GM21390 (cell line): Measurements from ENCODE around the gene ZSCAN1.

Source experiments
- ATAC-seq: cut with Tn5 transposase; IDR thresholded peaks from one replicate; pipeline ENCODE4 v1.9.1; 2021; ENCODE audit not compliant: unreplicated experiment

Gene ZSCAN1

GRCh38 chr19:58038688-58039204, 4.9 kb downstream of the ZSCAN1 start:
- no peak for ATAC-seq

DNA sequence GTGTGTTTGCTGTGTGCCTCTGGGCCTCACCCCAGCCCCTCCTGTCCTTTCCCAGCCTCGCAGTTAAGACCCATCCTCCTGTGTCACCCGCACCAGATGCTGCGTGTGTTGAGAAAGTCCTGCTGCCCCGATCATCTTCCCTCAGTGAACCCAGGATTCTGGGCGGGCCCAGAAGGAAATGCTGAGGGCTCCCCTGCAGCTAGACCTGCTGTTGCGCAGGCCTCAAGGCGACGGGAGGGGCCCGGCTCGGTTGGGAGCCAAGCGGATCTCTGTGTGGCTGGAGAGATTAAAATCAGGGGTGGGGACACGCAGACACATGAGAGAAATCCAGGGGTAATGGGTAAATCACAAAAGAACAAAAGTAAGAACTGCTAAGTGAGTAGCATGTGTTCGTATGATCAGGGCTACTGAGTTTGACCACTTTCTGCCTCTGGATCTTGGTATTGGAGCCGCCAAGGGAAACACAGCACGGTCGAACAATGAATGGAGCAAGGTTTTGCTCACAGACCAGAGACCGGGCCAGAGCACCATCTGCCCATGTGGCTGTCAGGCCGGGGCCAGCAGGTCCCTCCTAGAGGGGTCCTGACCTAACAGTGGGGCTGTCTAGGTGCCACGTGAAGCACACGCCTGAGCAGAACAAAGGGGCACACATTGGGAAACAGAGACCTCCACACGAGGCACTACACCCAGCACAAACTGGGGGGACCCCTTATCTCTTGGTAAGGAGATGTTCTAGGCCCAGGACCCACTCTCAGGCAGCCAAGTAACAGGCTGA, 7.1 kb downstream of the ZSCAN1 start:
- ATAC-seq, result no peak

- ATAC-seq, result no peak
Measured at GRCh38 chr19:58042495-58043340, 8.9 kb downstream of the ZSCAN1 start.

GRCh38 chr19:58044391-58044790, 10.6 kb downstream of the ZSCAN1 start:
- ATAC-seq, result no peak

- no peak for ATAC-seq
Measured at GRCh38 chr19:58044886-58045285, 11.1 kb downstream of the ZSCAN1 start.

DNA sequence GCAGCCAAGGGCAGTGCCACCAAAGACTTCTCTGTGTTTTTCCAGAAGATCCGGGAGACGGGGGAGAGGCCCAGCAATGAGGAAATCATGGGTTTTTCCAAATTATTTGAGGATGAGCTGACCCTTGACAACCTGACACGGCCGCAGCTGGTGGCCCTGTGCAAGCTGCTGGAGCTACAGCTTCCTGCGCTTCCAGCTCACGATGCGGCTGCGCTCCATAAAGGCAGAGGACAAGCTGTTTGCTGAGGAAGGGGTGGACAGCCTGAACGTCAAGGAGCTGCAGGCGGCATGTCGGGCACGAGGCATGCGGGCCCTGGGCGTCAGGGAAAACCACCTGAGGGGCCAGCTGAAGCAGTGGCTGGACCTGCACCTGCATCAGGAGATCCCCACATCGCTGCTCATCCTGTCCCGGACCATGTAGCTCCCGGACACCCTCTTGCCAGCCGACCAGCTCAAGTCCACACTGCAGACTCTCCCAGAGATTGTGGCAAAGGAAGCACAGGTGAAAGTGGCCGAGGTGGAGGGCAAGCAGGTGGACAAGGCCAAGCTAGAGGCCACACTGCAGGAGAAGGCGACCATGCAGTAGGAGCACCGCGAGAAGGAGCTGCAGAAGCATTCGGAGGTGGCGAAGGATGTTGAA, 11.7 kb downstream of the ZSCAN1 start:
- ATAC-seq, result no peak

DNA sequence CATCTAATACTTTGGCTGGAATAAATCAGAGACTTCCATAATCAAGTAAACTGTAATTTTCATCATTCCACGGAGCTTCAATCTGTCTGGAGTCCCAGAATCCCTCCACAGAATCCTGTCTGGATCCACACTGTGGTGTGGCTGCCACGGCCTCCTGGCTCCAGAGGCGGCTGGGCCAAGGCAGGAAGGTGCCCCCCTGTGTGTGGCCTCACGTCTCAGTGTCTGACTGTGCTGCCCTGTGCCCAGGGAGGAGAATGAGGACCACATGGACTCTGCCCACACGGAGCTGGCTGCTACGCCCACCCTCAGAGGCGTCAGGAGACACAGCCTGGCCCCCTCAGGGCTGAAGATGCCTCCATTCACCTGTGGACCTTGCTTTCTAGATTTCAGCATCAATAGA, 13.0 kb downstream of the ZSCAN1 start:
- no peak for ATAC-seq

- ATAC-seq, result no peak
Measured at GRCh38 chr19:58047672-58048071, 13.8 kb downstream of the ZSCAN1 start.

- no peak for ATAC-seq
Measured at GRCh38 chr19:58052256-58052655, 18.4 kb downstream of the ZSCAN1 start.

DNA sequence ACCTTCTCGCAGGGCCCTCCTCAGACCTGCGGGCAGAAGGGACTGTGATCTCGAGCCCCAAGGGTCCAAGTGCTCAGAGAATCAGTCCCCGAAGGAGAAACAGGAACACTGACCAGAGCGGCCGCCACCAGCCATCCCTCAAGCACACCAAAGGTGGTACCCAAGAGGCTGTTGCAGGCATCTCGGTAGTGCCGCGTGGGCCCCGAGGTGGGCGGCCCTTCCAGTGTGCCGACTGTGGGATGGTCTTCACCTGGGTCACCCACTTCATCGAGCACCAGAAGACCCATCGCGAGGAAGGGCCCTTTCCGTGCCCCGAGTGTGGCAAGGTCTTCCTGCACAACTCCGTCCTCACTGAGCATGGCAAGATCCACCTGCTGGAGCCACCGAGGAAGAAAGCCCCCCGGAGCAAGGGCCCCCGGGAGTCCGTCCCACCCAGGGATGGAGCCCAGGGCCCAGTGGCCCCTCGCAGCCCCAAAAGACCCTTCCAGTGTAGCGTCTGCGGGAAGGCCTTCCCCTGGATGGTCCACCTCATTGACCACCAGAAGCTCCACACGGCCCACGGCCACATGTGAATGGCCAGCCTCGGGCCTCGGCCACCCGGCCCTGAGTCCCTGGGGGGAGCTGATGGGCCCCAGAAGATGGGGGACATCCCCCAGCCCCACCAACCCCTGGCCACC, 19.8 kb downstream of the ZSCAN1 start:
- no peak for ATAC-seq

DNA sequence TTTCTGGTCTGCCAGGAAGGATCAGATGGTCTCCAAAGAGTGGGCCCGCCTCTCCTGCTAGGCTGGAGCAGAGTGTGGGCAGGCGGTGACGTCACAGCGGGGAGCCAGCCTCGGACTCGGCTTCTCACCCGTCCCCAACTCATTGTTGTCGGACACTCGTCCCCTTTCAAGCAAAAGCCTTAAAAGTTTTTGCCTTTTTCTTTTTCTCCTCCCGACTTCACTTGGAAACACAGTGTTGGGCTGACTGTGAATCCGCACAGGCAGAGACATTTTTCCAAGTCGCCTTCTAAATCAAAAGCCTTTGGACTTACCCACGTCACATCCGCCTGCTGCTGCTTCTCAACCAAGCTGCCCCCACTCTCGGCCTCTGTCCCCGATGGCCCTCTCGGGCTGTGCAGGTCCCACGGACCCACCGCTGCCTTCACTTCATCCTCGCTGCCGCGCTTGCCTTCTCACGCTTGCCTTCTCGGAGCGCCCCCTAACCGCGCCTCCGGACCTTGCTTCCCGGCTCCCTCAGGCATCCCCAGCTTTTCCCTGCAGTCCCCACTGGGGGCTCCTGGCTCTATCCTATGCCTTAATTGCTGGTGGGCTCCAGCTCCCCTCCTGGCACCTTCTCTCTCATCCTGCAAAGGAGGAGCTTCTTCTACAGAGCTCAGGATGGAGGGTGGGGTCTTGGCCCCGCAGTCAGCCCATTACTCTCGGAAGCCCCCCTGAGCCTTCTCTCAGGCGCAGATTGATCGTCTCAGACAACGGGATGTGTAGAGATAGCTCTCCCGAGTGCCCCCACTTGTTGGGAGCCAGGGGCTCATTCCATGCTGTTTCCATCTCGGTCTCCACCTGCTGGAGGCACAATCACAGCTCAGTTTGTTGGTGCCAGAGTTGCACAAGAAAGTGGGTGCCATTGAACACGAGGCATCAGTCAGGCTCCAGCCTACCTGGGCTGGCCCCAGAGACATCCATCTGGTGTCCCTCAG, 21.4 kb downstream of the ZSCAN1 start:
- no peak for ATAC-seq

GRCh38 chr19:58056261-58056660, 22.4 kb downstream of the ZSCAN1 start:
- no peak for ATAC-seq

DNA sequence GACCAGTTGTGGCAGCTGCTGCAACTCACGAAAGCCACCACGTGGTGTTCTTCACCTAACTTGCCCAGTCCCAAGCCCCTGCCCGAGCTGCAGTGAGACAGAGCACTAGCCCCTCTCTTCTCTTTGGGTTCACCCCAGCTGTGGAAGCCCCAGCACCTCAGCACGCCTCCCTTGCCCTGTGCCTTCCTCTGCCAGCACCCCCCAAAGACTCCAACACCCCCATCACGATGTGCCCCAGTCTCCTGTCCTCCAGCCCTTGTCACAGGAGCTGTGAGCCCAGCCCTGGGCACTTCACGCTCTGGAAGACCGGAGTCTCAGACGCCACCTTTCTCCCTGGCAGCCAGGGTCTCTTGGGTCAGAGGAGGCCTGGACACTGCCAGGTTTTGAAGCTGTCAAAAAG, 23.0 kb downstream of the ZSCAN1 start:
- ATAC-seq, result no peak

DNA sequence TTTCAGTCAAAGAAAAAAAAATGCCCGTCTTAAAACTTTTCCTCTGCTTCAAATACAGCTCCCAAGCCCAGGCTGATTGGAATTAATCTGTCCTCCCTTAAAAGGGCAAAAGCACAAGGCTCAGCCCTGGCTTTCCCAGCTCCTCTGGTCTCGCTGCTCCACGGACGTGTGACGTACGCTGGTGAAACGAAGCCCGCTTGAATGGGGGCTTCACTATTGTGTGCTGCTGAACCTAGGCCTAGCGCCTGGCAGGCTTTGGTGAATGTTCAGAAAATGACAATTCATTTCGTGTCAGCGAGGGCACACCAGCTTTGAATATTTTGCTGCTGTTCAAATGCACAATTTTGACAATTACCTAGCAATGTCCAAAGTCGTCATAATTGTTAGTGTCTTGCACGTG, 24.6 kb downstream of the ZSCAN1 start:
- no peak for ATAC-seq

- ATAC-seq, result no peak
Measured at GRCh38 chr19:58059003-58059670, 25.3 kb downstream of the ZSCAN1 start, which contains the start of gene ZNF135. ZNF135 (plus strand) TSS chr19:58059282; CDS start chr19:58060003, 721 bp downstream.

DNA sequence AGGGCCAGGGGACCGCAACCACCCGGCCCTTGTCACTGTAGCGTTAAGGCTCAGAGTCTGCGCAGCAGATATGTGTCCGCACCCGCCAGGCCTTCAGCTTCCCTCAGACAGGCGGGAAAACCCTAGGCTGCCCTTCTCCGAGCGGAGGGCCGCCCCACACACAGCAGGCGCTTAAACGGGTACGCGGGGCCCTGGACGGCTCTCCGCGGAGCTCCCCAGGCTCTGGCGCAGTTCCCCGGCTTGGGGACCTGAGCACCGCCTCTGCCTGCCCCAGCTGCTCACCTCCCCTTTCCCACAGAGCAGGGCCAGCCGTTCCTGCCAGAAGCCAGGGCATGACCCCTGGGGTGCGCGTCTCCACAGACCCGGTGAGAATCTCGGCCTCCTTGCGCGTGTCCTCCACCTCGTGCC, 25.9 kb downstream of the ZSCAN1 start:
- ATAC-seq, result no peak

GRCh38 chr19:58060231-58060630, 26.4 kb downstream of the ZSCAN1 start:
- no peak for ATAC-seq

GRCh38 chr19:58063712-58064111, 29.9 kb downstream of the ZSCAN1 start:
- no peak for ATAC-seq

- ATAC-seq, result no peak
Measured at GRCh38 chr19:58067240-58067912, 33.6 kb downstream of the ZSCAN1 start.
